Measurements from ENCODE around the gene RNU4-1. TPM values are rescaled to one million over a fixed set of nuclear protein-coding genes. Genes with fewer than 3 reads are reported as not detected.
A peak's percentile ranks its signal among the peaks of the same experiment; 100 is the strongest.
"Not testable (repeated sequence)": the region's sequence is repeated elsewhere in the genome, so short reads cannot be mapped to it uniquely, and the experiment has no call there.

The RNU4-1 gene
- total and polyA plus RNA-seq, 8 donors = 1.8 to 3,518 (median 3,185) TPM; not detected in 5

GRCh38 chr12:120258323-120258896 lies 34.6 kb downstream of the RNU4-1 start:
- Histone ChIP-seq H3K27ac (peak overlapping the region; percentile 81 to 91), H3K9me3 (no peaks in the 10 kb centered on the region), H3K4me1 (peaks cover 37 to 100% of the 10 kb centered on the region in 2 donors), H3K27me3 (no peaks in the 10 kb centered on the region), H3K36me3 (peaks cover 0 to 12% of the 10 kb centered on the region in 2 donors), H3K4me3 (no peak overlapping the region)
- ATAC-seq (no peak), DNase-seq (no peak)
- intact Hi-C loops (cut with DNase I) = no loop called here
- TF ChIP-seq, protein P1, sequence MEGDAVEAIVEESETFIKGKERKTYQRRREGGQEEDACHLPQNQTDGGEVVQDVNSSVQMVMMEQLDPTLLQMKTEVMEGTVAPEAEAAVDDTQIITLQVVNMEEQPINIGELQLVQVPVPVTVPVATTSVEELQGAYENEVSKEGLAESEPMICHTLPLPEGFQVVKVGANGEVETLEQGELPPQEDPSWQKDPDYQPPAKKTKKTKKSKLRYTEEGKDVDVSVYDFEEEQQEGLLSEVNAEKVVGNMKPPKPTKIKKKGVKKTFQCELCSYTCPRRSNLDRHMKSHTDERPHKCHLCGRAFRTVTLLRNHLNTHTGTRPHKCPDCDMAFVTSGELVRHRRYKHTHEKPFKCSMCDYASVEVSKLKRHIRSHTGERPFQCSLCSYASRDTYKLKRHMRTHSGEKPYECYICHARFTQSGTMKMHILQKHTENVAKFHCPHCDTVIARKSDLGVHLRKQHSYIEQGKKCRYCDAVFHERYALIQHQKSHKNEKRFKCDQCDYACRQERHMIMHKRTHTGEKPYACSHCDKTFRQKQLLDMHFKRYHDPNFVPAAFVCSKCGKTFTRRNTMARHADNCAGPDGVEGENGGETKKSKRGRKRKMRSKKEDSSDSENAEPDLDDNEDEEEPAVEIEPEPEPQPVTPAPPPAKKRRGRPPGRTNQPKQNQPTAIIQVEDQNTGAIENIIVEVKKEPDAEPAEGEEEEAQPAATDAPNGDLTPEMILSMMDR (IDR thresholded peaks at IDR 0.05) = no peak

DNA sequence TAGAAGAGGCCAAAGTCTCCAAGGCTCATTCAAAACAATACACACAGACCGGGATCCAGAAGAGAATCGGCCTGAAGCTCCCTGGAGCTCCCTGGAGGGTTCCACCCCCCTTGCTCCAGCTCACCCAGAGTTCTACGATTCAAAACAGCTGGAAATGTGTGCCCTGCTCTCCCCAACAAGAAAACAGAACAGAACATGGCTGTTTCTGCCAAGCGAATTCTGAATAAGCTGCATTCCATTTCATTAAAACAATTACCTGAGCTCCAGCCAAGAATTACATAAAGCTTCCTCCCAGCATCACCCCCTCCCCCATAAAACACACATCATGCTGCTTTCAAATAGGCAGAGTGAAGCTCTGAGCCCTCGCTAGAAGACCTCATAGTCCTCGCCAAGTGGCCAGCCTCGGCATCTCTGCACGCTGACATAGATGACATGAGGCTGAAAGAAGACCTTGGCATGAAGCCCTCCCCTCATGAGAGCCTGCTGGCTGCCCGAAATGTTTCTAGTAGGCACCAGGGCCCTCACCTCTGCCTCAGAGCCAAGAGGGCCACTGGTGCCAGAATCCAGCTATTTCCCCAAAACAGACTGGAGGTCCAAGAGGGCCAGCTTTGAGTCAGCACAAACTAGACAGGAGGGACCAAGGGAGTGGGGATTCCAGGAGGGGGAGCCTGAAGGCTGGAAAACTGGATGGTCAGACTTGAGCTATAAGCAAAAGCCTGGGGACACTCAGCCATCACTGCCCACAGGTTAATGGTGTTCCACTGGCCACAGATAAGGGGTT lies 35.8 kb downstream of the RNU4-1 start:
- intact Hi-C loops (cut with DNase I) = no loop called here
- Histone ChIP-seq H3K9me3 (no peaks in the 10 kb centered on the region), H3K27ac (peak overlapping the region; percentile 81 to 91), H3K4me1 (peaks cover 25 to 100% of the 10 kb centered on the region in 2 donors), H3K27me3 (no peaks in the 10 kb centered on the region), H3K36me3 (peaks cover 0 to 12% of the 10 kb centered on the region in 2 donors), H3K4me3 (no peak overlapping the region)
- ATAC-seq (peak; percentile 80), DNase-seq (peak in 2 of 4 donors; percentile 78 to 87)
- TF ChIP-seq, protein P1 (IDR thresholded peaks at IDR 0.05) = no peak

DNA sequence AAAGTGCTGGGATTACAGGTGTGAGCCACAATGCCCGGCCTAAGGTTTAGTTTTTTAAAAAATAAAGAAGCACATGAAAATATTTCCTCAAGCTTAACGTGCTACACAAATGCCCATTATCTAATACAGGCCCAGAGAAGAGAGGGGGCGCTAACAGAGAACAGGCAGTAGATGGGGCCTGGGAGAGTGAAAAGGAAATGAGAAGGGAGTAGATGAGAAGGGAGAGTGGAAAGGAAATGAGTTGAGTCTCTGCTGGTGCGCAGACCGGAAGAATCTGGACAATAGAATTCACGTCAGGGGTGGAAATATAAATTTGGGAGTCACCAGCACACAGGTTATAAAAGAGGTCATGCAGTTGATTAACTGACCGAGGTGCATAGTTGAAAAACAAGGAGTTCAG lies 38.2 kb downstream of the RNU4-1 start:
- Histone ChIP-seq H3K4me3 (no peak overlapping the region), H3K4me1 (peaks cover 25 to 100% of the 10 kb centered on the region in 2 donors), H3K9me3 (no peaks in the 10 kb centered on the region), H3K36me3 (peaks cover 0 to 12% of the 10 kb centered on the region in 2 donors), H3K27me3 (no peaks in the 10 kb centered on the region), H3K27ac (peak overlapping the region; percentile 62 to 91)
- TF ChIP-seq, protein P1 (IDR thresholded peaks at IDR 0.05) = no peak
- intact Hi-C loops (cut with DNase I) = no loop called here
- ATAC-seq (no peak), DNase-seq (no peak)

- ATAC-seq = not testable (repeated sequence)
- H3K36me3 ChIP-seq = peaks cover 0 to 12% of the 10 kb centered on the region in 2 donors
Observed at GRCh38 chr12:120253313-120253712, 39.7 kb downstream of the RNU4-1 start.

GRCh38 chr12:120252071-120252906 lies 40.7 kb downstream of the RNU4-1 start:
- Histone ChIP-seq H3K27ac (peak overlapping the region in 1 of 2 donors; percentile 91), H3K27me3 (no peaks in the 10 kb centered on the region), H3K36me3 (peaks cover 0 to 12% of the 10 kb centered on the region in 2 donors), H3K4me1 (peaks cover 31 to 99% of the 10 kb centered on the region in 2 donors), H3K4me3 (no peak overlapping the region), H3K9me3 (no peaks in the 10 kb centered on the region)
- no peak for DNase-seq
- TF ChIP-seq, protein P1 (IDR thresholded peaks at IDR 0.05) = no peak
- intact Hi-C loops (cut with DNase I) = no loop called here
- ATAC-seq = peak; percentile 46

More at GRCh38 chr12:120253313-120253712, 39.7 kb downstream of the RNU4-1 start:
- peak overlapping the region; percentile 48 to 91 for H3K27ac ChIP-seq
- intact Hi-C loops (cut with DNase I); H3K27me3 ChIP-seq; DNase-seq; H3K9me3 ChIP-seq; H3K4me3 ChIP-seq: not testable (repeated sequence)
- peaks cover 32 to 99% of the 10 kb centered on the region in 2 donors for H3K4me1 ChIP-seq

GRCh38 chr12:120251364-120252070 lies 41.5 kb downstream of the RNU4-1 start:
- peaks cover 0 to 12% of the 10 kb centered on the region in 2 donors for H3K36me3 ChIP-seq
- H3K27me3 ChIP-seq; intact Hi-C loops (cut with DNase I); H3K9me3 ChIP-seq; H3K4me3 ChIP-seq; ATAC-seq; DNase-seq: not testable (repeated sequence)
- peak overlapping the region in 1 of 2 donors; percentile 91 for H3K27ac ChIP-seq
- H3K4me1 ChIP-seq = peaks cover 26 to 99% of the 10 kb centered on the region in 2 donors
